GM19193 (cell line): ENCODE results near the gene TMED7.

Experiments
- POLR2A ChIP-seq: IDR thresholded peaks from 4 replicates; pipeline ENCODE4 v1.6.1; 2011; ENCODE audit not compliant: insufficient read depth, insufficient read length; ENCODE audit errors: extremely low read depth

Gene TMED7

GRCh38 chr5:115625579-115626444, at the start of gene TMED7:
TMED7 (minus strand) TSS chr5:115626036; CDS start chr5:115625792, 244 bp downstream.
- peak; percentile 85 for TF ChIP-seq POLR2A

- no peak for TF ChIP-seq POLR2A
Observed at GRCh38 chr5:115673596-115673995, 47.8 kb upstream of the TMED7 start.

GRCh38 chr5:115671939-115672338, 46.1 kb upstream of the TMED7 start:
- TF ChIP-seq POLR2A: no peak

- no peak for TF ChIP-seq POLR2A
Observed at GRCh38 chr5:115666023-115666422, 40.2 kb upstream of the TMED7 start.

- TF ChIP-seq POLR2A: no peak
Observed at GRCh38 chr5:115661563-115661962, 35.7 kb upstream of the TMED7 start.

- TF ChIP-seq POLR2A: no peak
Observed at GRCh38 chr5:115661101-115661500, 35.3 kb upstream of the TMED7 start.

GRCh38 chr5:115657881-115658233, 32.0 kb upstream of the TMED7 start:
- TF ChIP-seq POLR2A: no peak

GRCh38 chr5:115657125-115657880, 31.5 kb upstream of the TMED7 start:
- TF ChIP-seq POLR2A: no peak

GRCh38 chr5:115656404-115656803, 30.6 kb upstream of the TMED7 start:
- TF ChIP-seq POLR2A: no peak

GRCh38 chr5:115655994-115656393, 30.2 kb upstream of the TMED7 start:
- no peak for TF ChIP-seq POLR2A

- no peak for TF ChIP-seq POLR2A
Observed at GRCh38 chr5:115649541-115649940, 23.7 kb upstream of the TMED7 start.

GRCh38 chr5:115648056-115648455, 22.2 kb upstream of the TMED7 start:
- TF ChIP-seq POLR2A: no peak

- no peak for TF ChIP-seq POLR2A
Observed at GRCh38 chr5:115644046-115644445, 18.2 kb upstream of the TMED7 start.

- TF ChIP-seq POLR2A: no peak
Observed at GRCh38 chr5:115641948-115642347, 16.1 kb upstream of the TMED7 start.

- TF ChIP-seq POLR2A: no peak
Observed at GRCh38 chr5:115640274-115640673, 14.4 kb upstream of the TMED7 start.

GRCh38 chr5:115639377-115639776, 13.5 kb upstream of the TMED7 start:
- TF ChIP-seq POLR2A: no peak
